ENCODE results near the gene PLLP. TPM values are rescaled to one million over a fixed set of nuclear protein-coding genes. Genes with fewer than 3 reads are reported as not detected.

The PLLP gene
- total and polyA plus RNA-seq, 2 experiments from 2014 or later, result 1.3 to 6.1 TPM

DNA sequence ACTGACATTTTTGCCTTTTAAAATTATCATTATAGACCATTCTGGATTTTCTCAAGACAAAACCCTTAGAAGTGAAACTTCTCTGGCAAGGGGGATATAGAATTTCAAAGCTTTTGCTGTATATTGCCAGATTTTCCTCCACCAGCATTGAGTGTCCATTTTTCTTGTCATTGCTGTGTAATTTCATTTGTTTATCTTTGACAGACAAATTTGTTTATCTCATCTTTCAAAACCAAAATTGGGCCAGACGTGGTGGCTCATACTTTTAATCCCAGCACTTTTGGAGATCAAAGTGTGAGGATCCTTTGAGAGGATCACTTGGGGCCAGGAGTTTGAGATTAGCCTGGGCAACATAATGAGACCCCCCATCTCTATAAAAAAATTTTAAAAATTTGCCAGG lies 55.4 kb downstream of the PLLP start (continued):
- TF ChIP-seq STAT1 (IDR thresholded peaks at IDR 0.05; ENCODE audit: unreplicated experiment) (no peak), NANOG (IDR thresholded peaks at IDR 0.05; ENCODE audit: borderline replicate concordance) (no peak), CREB1 (CRISPR knock-in tag; IDR thresholded peaks at IDR 0.05; ENCODE audit: low read depth) (no peak)
- TF ChIP-seq, protein P1, sequence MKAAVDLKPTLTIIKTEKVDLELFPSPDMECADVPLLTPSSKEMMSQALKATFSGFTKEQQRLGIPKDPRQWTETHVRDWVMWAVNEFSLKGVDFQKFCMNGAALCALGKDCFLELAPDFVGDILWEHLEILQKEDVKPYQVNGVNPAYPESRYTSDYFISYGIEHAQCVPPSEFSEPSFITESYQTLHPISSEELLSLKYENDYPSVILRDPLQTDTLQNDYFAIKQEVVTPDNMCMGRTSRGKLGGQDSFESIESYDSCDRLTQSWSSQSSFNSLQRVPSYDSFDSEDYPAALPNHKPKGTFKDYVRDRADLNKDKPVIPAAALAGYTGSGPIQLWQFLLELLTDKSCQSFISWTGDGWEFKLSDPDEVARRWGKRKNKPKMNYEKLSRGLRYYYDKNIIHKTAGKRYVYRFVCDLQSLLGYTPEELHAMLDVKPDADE (IDR thresholded peaks at IDR 0.05), result no peak
- TF ChIP-seq, protein P2, sequence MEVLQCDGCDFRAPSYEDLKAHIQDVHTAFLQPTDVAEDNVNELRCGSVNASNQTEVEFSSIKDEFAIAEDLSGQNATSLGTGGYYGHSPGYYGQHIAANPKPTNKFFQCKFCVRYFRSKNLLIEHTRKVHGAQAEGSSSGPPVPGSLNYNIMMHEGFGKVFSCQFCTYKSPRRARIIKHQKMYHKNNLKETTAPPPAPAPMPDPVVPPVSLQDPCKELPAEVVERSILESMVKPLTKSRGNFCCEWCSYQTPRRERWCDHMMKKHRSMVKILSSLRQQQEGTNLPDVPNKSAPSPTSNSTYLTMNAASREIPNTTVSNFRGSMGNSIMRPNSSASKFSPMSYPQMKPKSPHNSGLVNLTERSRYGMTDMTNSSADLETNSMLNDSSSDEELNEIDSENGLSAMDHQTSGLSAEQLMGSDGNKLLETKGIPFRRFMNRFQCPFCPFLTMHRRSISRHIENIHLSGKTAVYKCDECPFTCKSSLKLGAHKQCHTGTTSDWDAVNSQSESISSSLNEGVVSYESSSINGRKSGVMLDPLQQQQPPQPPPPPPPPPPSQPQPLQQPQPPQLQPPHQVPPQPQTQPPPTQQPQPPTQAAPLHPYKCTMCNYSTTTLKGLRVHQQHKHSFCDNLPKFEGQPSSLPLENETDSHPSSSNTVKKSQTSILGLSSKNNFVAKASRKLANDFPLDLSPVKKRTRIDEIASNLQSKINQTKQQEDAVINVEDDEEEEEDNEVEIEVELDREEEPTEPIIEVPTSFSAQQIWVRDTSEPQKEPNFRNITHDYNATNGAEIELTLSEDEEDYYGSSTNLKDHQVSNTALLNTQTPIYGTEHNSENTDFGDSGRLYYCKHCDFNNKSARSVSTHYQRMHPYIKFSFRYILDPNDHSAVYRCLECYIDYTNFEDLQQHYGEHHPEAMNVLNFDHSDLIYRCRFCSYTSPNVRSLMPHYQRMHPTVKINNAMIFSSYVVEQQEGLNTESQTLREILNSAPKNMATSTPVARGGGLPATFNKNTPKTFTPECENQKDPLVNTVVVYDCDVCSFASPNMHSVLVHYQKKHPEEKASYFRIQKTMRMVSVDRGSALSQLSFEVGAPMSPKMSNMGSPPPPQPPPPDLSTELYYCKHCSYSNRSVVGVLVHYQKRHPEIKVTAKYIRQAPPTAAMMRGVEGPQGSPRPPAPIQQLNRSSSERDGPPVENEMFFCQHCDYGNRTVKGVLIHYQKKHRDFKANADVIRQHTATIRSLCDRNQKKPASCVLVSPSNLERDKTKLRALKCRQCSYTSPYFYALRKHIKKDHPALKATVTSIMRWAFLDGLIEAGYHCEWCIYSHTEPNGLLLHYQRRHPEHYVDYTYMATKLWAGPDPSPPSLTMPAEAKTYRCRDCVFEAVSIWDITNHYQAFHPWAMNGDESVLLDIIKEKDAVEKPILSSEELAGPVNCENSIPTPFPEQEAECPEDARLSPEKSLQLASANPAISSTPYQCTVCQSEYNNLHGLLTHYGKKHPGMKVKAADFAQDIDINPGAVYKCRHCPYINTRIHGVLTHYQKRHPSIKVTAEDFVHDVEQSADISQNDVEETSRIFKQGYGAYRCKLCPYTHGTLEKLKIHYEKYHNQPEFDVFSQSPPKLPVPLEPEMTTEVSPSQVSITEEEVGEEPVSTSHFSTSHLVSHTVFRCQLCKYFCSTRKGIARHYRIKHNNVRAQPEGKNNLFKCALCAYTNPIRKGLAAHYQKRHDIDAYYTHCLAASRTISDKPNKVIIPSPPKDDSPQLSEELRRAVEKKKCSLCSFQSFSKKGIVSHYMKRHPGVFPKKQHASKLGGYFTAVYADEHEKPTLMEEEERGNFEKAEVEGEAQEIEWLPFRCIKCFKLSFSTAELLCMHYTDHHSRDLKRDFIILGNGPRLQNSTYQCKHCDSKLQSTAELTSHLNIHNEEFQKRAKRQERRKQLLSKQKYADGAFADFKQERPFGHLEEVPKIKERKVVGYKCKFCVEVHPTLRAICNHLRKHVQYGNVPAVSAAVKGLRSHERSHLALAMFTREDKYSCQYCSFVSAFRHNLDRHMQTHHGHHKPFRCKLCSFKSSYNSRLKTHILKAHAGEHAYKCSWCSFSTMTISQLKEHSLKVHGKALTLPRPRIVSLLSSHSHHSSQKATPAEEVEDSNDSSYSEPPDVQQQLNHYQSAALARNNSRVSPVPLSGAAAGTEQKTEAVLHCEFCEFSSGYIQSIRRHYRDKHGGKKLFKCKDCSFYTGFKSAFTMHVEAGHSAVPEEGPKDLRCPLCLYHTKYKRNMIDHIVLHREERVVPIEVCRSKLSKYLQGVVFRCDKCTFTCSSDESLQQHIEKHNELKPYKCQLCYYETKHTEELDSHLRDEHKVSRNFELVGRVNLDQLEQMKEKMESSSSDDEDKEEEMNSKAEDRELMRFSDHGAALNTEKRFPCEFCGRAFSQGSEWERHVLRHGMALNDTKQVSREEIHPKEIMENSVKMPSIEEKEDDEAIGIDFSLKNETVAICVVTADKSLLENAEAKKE (CRISPR knock-in tag; IDR thresholded peaks at IDR 0.05), result no peak

DNA sequence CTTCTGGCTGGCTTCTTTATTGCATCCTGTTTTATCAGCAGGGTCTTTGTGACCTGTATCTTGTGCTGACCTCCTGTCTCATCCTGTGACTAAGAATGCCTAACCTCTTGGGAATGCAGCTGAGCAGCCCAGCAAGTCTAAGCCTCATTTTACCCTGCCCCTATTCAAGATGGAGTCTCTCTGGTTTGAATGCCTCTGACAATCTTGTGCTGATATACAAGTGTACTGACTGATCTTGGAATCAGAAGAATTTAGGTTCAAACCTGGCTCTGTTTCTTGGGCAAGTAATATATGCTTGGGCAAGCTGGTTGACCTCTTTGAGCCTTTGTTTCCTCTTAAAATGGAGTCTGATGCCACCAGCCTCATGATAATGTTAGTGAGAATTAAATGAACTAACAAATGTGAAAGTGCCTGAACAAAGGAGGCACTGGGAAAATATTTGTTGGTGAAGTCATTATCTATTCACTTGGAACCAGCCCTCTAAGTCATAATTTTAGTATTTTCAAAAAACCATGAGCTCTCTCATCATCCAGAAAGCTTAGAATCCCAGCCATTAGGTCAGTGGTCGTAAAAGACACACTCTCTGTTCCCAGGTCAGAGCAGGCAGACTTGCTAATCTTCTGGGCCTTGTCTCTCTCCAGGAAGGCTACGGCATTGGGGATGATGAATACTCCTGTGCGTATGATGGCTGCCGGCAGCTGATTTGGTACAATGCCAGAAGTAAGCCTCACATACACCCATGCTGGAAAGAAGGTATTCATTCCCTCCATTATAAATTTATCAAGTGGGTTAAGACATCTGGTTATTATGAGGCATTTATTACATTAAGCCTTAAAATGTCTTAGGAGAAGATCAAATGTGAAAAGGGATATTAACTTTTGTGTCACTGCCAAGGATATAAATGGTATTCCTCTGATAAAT lies 57.5 kb downstream of the PLLP start:
- no peaks in the 10 kb centered on the region for H3K9me3 Mint-ChIP-seq
- Histone ChIP-seq H3K4me3 (no peak overlapping the region), H3K79me2 (replicated peaks; ENCODE audit: insufficient read depth) (no peaks in the 10 kb centered on the region), H3K9me2 (ENCODE audit: insufficient read depth) (no peaks in the 10 kb centered on the region), H3F3A (replicated peaks; ENCODE audit: low read depth) (no peaks in the 10 kb centered on the region), H3K4me2 (no peak overlapping the region), H3K36me3 (ENCODE audit: insufficient read depth) (peaks cover 22% of the 10 kb centered on the region), H4K20me1 (replicated peaks; ENCODE audit: insufficient read depth) (0 out of 2 replicates have a peak, but pooled peaks cover 6% of the 10 kb centered on the region), H3K4me1 (ENCODE audit: insufficient read depth) (no peaks in the 10 kb centered on the region), H2AFZ (no peak overlapping the region), H3K27me3 (ENCODE audit: insufficient read depth) (no peaks in the 10 kb centered on the region), H3K27ac (ENCODE audit: low read depth) (no peak overlapping the region)
- H3K27ac Mint-ChIP-seq, result no peak overlapping the region
- DNase-seq (ENCODE audit: low spot score) (no peak), ATAC-seq (no peak)
- no peaks in the 10 kb centered on the region for H3K27me3 Mint-ChIP-seq (ENCODE audit: insufficient read depth, low read depth, poor library complexity)
- H3K36me3 Mint-ChIP-seq (ENCODE audit: low read depth), result peaks cover 49% of the 10 kb centered on the region
- H3K4me1 Mint-ChIP-seq, result no peaks in the 10 kb centered on the region
- H3K4me3 Mint-ChIP-seq, result no peak overlapping the region
- TF ChIP-seq, protein P3, sequence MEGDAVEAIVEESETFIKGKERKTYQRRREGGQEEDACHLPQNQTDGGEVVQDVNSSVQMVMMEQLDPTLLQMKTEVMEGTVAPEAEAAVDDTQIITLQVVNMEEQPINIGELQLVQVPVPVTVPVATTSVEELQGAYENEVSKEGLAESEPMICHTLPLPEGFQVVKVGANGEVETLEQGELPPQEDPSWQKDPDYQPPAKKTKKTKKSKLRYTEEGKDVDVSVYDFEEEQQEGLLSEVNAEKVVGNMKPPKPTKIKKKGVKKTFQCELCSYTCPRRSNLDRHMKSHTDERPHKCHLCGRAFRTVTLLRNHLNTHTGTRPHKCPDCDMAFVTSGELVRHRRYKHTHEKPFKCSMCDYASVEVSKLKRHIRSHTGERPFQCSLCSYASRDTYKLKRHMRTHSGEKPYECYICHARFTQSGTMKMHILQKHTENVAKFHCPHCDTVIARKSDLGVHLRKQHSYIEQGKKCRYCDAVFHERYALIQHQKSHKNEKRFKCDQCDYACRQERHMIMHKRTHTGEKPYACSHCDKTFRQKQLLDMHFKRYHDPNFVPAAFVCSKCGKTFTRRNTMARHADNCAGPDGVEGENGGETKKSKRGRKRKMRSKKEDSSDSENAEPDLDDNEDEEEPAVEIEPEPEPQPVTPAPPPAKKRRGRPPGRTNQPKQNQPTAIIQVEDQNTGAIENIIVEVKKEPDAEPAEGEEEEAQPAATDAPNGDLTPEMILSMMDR (conservative IDR thresholded peaks at IDR 0.05; ENCODE audit: low read depth in 2 of 2), result no peak
- TF ChIP-seq JUNB (IDR thresholded peaks at IDR 0.05; ENCODE audit: unreplicated experiment) (no peak), CREB1 (CRISPR knock-in tag; IDR thresholded peaks at IDR 0.05; ENCODE audit: low read depth) (no peak), POLR2AphosphoS5 (IDR thresholded peaks at IDR 0.05; ENCODE audit: low read depth) (no peak), ZNF114 (CRISPR knock-in tag; IDR thresholded peaks at IDR 0.05) (no peak)
- TF ChIP-seq, protein P4, sequence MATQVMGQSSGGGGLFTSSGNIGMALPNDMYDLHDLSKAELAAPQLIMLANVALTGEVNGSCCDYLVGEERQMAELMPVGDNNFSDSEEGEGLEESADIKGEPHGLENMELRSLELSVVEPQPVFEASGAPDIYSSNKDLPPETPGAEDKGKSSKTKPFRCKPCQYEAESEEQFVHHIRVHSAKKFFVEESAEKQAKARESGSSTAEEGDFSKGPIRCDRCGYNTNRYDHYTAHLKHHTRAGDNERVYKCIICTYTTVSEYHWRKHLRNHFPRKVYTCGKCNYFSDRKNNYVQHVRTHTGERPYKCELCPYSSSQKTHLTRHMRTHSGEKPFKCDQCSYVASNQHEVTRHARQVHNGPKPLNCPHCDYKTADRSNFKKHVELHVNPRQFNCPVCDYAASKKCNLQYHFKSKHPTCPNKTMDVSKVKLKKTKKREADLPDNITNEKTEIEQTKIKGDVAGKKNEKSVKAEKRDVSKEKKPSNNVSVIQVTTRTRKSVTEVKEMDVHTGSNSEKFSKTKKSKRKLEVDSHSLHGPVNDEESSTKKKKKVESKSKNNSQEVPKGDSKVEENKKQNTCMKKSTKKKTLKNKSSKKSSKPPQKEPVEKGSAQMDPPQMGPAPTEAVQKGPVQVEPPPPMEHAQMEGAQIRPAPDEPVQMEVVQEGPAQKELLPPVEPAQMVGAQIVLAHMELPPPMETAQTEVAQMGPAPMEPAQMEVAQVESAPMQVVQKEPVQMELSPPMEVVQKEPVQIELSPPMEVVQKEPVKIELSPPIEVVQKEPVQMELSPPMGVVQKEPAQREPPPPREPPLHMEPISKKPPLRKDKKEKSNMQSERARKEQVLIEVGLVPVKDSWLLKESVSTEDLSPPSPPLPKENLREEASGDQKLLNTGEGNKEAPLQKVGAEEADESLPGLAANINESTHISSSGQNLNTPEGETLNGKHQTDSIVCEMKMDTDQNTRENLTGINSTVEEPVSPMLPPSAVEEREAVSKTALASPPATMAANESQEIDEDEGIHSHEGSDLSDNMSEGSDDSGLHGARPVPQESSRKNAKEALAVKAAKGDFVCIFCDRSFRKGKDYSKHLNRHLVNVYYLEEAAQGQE (IDR thresholded peaks at IDR 0.05; ENCODE audit: unreplicated experiment), result no peak

Measured in GM23338 (cell line).